Epidermal melanocyte (primary cell): ENCODE results near the gene SNAPC1.
"Not testable (repeated sequence)": the region's sequence is repeated elsewhere in the genome, so short reads cannot be mapped to it uniquely, and the experiment has no call there.

Source experiments
- DNase-seq: peaks from one replicate; pipeline ENCODE4 v3.0.0; 2011; ENCODE audit warnings: low spot score; ENCODE audit not compliant: insufficient read length

SNAPC1 gene, protein sequence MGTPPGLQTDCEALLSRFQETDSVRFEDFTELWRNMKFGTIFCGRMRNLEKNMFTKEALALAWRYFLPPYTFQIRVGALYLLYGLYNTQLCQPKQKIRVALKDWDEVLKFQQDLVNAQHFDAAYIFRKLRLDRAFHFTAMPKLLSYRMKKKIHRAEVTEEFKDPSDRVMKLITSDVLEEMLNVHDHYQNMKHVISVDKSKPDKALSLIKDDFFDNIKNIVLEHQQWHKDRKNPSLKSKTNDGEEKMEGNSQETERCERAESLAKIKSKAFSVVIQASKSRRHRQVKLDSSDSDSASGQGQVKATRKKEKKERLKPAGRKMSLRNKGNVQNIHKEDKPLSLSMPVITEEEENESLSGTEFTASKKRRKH

DNA sequence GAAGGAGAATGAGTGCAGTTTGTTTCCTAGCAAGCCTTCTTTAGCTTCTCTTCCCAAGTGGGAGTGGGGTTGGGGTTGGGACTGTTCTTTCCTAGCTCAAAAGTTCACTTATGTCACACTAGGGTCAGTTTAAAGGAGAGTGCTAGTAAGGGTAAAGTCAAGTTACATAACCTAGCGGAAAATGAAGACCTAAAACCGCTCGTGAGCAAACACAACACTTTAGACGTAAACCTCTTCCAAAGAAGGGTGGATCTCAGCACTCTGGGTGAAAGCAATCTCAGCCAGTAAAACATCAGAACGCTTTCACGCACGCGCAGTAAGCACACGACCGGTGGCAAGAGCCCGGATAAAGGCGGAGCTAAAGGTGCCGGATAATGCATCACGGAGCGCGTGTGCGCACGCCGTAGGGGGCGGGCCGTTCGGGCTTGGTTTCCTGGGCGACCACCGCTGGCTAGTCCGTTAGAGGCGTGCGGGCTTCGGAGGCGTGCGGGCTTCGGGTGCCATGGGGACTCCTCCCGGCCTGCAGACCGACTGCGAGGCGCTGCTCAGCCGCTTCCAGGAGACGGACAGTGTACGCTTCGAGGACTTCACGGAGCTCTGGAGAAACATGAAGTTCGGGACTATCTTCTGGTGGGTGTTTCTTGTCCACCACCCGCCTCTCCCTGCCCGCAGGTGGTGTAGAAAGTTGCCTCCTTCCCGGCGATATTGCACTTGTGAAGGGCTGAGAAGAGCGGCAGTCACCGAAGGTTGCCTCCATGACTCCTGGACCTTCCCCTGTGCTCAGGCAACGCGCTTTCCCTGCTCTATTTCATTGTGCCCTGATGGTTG is at the start of gene SNAPC1:
SNAPC1 (plus strand) TSS at position 462 of the 828 bp plus-strand sequence; CDS start at position 503, 41 bp downstream.
- DNase-seq: peak; percentile 97

DNA sequence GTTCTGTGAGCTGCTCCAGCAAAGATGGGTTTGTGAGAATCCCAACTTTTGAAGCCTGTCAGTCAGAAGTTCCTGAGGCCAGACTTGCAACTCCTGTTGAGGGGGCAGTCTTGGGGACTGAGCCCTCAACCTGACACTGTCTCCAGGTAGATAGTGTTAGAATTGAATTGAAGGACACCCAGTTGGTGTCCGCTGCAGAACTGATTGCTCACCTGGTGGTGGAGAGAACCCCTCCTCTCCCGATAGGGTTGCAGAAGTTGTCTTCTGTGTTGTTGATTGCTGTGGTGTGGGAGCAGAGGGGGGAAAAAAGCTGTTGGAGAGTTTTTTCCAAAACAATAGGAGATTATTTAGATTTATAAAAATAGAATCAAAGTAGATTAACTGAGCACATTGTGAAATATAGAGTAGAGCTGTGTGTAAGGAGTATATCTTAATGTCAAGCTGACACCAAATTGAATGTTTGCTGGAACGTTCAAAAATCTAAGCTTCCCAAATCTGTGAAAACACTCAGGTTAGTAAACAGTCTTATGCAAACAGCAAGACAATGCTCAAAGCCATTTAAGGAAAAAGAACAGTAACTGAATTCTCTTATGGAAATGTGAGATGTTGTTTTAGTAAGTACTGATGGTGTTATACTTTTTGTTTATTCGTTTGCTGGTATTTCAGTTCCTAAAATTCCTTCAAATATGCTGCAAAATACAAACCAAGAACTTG is 48.3 kb upstream of the SNAPC1 start:
- no peak for DNase-seq

DNA sequence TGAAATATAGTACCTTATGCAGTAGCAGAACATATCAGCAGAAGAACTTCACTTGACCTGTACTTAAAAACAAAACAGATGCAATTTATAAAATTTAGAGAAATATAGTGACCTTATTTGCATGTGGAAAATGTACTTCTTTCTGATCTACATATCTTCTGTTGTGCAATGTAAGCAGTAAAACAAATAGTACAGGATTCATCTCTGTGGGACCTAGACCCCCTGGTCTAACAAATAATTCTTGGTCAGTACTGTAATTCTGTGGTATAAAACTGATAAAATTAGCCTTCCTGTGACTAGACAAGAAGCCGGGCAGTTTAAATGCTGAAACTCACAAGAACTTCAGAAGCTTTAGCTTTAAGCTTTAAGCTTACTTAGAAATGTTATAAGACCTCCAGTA is 45.3 kb upstream of the SNAPC1 start:
- no peak for DNase-seq

DNA sequence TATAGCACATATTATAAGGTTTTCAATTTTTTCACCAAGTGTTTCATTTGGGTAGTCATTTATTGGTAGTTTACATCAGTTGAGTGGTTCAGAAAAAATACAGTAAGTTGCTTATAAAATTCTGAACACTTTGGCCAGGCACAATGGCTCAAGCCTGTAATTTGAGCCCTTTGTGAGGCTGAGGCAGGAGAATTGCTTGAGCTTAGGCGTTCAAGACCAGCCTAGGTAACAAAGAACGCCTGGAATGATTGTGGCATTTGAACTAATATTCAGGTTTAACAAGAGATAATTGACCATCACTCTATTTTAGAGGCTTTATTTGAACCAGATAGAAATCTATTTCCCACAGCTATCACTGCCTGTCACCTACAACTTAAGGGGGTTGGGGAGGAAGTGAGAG is 44.2 kb upstream of the SNAPC1 start:
- no peak for DNase-seq

DNA sequence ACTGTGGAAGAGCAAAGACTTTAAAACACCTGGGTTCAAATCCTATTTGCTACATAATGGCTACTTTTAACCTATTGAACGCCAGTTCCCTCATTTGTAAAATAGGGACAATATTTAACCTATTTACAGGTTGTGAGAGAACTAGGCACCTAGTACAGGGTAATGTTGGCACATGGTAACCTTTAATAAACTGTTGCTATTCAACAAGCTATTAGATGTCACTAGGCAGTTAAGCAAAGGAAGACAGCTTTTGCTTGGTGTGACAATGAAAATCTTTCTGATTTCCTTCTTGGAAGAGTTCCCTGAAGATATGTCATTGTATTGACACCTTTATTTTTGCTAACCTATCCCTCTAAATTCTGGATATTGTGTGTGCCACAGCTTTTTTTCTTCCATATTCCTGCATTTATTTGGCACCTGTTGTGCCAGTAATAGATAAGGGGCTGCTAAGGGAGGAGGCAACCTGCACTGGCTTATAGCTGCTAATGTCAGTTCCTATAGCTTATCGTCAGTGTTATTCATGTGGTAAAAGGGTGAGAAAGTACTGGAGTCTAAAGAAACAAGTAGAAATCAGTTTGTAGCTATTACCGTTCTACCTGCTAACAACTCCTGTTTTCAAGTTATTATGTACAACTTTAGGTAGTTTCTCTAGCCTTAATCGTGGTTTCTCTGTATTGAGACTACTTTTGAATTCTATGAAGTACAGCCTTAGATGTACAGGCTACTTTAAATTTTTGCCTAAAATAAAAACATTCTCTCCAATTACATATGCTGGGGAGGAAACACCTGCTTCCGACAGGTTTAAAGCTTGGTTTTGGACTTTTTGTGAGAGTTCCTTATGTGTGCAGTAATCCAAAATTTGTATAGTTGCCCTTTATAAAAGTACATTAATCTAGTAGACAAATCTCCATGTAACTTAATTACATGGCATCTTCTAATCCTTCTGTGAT is 42.6 kb upstream of the SNAPC1 start:
- no peak for DNase-seq

DNA sequence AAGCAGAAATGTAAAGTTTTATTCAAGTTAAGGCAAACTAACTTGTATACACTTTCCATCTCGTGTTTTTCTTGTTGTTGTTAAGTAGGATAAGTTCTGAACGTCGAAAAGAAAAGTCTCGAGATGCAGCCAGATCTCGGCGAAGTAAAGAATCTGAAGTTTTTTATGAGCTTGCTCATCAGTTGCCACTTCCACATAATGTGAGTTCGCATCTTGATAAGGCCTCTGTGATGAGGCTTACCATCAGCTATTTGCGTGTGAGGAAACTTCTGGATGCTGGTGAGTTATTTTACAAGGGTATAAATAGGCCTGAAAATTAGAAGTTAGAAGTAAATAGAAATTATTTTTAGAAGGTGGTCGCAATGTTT is 41.9 kb upstream of the SNAPC1 start:
- no peak for DNase-seq

DNA sequence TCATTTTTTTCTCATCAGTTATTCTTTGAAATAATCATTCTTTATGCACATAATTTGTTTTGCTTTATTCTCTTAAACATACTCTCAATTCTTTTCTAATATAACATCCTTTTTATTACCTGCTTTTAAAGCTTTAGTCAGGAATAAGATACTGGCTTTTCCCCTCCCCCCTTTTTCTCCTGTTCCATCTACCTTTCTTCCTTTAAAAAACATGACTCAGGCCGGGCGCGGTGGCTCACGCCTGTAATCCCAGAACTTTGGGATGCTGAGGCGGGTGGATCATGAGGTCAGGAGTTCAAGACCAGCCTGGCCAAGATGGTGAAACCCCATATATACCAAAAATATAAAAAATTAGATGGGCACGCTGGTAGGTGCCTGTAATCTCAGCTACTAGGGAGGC is 41.5 kb upstream of the SNAPC1 start:
- DNase-seq: no peak

DNA sequence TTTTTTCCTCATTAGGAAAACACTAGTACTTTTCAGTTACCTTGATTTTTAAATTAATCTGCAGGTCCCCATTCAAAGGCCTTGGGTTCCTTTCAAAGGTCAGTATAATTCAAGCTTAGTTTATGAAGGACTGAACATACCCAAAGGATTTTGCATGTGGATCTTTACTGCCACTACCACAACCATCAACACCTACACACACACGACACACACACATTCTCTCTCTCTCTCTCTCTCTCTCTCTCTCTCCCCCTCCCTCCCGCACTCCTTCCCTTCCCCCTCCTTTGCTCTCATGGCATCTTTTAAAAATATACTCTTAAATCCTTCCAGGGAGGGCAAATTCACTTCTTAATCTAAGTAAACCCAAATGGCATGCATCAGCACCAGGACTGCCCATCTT is 38.1 kb upstream of the SNAPC1 start:
- DNase-seq: no peak

DNA sequence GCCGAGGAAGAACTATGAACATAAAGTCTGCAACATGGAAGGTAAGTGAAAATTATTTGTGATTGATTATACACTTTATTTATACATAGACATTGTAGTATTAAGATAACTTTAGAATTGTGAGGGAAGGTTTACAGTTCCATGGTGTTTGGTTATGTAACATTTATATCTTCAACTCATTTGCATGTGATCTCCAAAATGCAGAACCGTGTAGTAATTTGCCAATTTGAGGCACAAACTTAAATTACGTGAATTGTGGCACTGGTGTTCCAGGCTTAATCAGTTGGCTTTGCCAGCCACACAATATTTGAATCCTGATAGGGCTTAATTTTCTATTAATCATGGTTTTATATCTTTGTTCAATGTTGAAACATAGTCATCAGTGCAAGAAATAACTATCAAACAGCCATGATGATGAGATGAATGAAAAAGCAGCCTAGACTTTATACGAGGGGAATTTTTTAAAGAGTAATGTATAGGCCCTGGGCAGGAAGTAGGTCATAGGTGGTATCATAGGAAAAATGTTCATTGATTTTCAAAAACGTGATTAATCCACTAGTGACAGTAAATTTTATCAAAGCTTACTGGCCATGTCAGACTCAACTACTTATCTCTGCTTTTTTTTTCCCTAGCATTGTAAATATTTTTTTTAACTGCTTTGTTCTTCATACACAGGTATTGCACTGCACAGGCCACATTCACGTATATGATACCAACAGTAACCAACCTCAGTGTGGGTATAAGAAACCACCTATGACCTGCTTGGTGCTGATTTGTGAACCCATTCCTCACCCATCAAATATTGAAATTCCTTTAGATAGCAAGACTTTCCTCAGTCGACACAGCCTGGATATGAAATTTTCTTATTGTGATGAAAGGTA is 35.2 kb upstream of the SNAPC1 start:
- DNase-seq: no peak

DNA sequence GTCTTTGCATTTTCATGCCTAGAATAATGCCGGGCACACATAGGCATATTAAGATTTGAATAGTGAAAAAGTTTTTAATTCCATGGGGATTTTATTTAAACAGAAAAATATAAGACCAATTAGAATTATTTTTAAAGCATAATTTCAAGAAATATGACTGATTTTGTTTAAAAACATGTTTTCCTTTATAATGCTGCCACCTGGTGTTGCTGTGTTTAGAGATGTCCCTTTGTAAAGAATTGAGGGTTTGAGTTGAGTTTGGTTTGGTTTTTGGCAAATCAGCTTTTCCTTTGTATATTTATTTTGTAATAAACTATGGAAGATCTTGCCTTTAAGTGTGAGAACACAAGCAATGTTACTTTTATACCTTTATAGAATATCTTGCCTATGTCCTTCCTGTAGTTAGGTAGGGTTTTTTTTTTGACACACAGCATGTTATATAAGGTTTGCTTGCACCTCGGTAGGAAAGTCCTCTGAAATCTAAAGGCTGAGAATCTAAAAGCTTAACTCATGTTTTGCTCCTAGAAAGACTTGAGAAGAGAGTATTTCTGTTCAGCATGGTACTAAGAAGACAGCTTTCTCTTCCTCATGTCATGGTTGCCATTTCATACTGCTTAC is 31.4 kb upstream of the SNAPC1 start:
- DNase-seq: no peak

DNA sequence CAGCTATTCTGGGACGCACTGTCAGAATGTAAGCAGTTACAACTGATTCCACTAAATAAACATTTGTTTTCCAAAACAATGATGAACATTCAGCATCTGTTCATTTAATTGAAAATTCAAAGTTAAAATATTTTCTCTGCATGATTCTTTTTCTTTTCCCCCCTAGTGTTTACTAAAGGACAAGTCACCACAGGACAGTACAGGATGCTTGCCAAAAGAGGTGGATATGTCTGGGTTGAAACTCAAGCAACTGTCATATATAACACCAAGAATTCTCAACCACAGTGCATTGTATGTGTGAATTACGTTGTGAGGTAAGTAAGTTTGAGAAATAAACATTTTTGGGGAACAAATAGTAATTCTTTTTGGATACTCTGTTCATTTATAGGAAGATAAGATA is 28.2 kb upstream of the SNAPC1 start:
- DNase-seq: no peak

DNA sequence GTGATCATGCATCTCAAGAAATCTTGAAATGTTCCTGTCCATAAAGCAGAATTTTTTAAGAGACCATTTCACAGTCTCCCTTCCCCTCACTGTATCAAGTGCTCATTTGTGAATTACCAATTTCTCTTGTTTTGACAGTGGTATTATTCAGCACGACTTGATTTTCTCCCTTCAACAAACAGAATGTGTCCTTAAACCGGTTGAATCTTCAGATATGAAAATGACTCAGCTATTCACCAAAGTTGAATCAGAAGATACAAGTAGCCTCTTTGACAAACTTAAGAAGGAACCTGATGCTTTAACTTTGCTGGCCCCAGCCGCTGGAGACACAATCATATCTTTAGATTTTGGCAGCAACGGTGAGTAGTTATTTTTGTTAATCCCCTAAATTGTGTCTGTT is 25.5 kb upstream of the SNAPC1 start:
- no peak for DNase-seq

DNA sequence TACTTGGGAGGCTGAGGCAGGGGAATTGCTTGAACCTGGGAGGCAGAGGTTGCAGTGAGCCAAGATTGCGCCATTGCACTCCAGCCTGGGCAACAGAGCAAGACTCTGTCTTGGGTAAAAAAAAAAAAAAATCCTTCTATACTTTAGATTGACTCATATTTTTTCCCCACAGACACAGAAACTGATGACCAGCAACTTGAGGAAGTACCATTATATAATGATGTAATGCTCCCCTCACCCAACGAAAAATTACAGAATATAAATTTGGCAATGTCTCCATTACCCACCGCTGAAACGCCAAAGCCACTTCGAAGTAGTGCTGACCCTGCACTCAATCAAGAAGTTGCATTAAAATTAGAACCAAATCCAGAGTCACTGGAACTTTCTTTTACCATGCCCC is 24.3 kb upstream of the SNAPC1 start:
- DNase-seq: no peak

DNA sequence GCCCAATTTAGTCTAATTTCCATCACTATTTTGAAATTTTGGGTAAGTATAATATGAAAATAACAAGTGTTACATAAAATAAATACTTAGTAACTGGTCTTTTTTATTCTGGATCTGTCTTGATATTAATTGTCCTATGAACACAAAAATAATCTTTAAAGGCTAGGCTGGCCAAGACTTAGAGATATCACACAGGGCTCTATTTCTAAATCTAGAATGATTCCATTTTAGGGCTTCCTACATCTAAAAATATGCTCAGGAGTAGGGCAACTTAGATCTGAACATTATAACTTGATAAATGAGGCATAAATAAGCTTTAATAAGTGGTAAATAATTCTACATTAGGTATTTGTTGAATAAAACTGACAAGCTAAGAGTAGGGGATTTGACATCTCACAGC is 23.1 kb upstream of the SNAPC1 start:
- DNase-seq: no peak

DNA sequence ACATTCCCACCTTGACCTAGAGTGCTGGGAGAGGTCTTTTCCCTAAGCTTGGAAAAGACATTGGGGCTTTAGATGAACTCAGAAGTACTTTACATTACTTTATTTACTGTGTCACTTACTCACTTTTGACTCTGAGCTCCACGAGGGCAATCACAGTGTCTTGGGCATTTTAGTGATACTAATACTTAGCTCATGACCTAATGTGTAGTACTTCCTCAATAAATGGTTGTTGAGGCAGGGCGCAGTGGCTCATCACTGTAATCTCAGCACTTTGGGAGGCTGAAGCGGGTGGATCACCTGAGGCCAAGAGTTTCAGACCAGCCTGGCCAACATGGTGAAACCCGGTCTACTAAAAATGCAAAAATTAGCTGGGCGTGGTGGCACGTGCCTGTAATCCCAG is 19.8 kb upstream of the SNAPC1 start:
- DNase-seq: no peak

DNA sequence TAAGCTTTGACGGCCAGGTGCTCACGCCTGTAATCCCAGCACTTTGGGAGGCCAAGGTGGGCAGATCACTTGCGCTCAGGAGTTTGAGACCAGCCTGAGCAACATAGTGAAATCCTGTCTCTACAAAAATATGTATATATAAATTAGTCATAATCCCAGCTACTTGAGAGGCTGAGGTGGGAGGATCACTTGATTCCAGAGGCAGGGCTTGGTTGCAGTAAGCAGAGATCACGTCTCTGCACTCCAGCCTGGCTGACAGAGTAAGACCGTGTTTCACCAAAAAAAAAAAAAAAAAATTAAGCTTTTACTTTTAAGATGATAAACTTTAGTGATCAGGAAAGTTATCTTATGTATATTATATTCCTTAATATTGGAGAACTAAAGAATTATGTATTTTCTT is 18.0 kb upstream of the SNAPC1 start:
- DNase-seq: no peak

DNA sequence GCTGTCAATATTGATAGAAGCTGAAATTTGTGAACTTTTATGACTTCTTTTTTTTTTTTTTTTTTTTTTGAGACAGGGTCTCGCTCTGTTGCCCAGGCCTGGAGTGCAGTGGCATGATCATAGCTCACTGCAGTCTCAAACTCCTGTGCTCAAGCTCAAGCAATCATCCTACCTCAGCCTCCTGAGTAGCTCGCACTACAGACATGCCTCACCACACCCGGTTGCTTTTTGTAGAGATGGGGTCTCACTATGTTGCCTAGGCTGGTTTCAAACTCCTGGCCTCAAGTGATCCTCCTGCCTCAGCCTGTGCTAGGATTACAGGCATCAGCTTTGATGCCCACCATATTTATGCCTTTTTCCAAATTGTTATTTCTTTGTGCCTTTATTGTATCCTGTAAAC is 15.9 kb upstream of the SNAPC1 start:
- DNase-seq: not testable (repeated sequence)

DNA sequence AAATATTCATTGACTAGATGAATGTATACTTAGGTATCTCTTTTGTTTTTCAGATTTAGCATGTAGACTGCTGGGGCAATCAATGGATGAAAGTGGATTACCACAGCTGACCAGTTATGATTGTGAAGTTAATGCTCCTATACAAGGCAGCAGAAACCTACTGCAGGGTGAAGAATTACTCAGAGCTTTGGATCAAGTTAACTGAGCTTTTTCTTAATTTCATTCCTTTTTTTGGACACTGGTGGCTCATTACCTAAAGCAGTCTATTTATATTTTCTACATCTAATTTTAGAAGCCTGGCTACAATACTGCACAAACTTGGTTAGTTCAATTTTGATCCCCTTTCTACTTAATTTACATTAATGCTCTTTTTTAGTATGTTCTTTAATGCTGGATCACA is 15.3 kb upstream of the SNAPC1 start:
- DNase-seq: no peak

DNA sequence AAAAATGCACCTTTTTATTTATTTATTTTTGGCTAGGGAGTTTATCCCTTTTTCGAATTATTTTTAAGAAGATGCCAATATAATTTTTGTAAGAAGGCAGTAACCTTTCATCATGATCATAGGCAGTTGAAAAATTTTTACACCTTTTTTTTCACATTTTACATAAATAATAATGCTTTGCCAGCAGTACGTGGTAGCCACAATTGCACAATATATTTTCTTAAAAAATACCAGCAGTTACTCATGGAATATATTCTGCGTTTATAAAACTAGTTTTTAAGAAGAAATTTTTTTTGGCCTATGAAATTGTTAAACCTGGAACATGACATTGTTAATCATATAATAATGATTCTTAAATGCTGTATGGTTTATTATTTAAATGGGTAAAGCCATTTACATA is 14.9 kb upstream of the SNAPC1 start:
- DNase-seq: no peak

DNA sequence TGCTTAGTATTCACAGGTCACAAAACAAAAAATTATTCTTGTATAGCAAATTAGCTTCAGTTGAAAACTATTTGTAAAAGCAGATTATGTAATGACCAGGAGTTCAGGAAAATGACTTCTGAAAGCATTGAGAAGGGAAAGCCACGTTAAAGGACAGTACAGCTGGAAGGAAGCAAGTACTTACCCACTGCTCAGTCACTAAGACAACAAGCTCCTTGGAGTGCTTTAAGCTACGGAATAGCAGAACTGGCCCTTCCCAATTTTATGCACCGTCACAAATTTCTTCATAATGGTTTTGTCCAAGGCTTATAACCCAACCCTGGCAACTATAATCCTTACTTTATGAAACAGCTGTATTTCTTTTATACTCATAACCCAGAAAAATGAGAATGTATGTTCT is 13.0 kb upstream of the SNAPC1 start:
- no peak for DNase-seq
